HG03196 (cell line): ENCODE data around the gene TTYH2.
A peak's percentile ranks its signal among the peaks of the same experiment; 100 is the strongest.

Experiments
- ATAC-seq: cut with Tn5 transposase; IDR thresholded peaks from one replicate; pipeline ENCODE4 v1.9.1; 2021; ENCODE audit not compliant: unreplicated experiment

The TTYH2 gene

GRCh38 chr17:74194682-74195081, 18.7 kb upstream of the TTYH2 start:
- no peak for ATAC-seq

- no peak for ATAC-seq
Measured at GRCh38 chr17:74196541-74197317, 16.6 kb upstream of the TTYH2 start.

GRCh38 chr17:74197801-74198200, 15.6 kb upstream of the TTYH2 start:
- ATAC-seq, result no peak

- no peak for ATAC-seq
Measured at GRCh38 chr17:74198694-74199093, 14.7 kb upstream of the TTYH2 start.

- ATAC-seq, result no peak
Measured at GRCh38 chr17:74199306-74200092, 13.9 kb upstream of the TTYH2 start.

GRCh38 chr17:74200112-74200511, 13.3 kb upstream of the TTYH2 start:
- no peak for ATAC-seq

- ATAC-seq, result no peak
Measured at GRCh38 chr17:74201250-74201649, 12.1 kb upstream of the TTYH2 start.

- ATAC-seq, result no peak
Measured at GRCh38 chr17:74201948-74202347, 11.4 kb upstream of the TTYH2 start.

- ATAC-seq, result no peak
Measured at GRCh38 chr17:74202938-74203337, 10.4 kb upstream of the TTYH2 start.

GRCh38 chr17:74203439-74204240, 9.7 kb upstream of the TTYH2 start, which contains the start of gene RPL38:
Gene RPL38 (plus strand): TSS chr17:74203678. CDS start chr17:74203956, 278 bp downstream.
- ATAC-seq, result peak; percentile 79

- no peak for ATAC-seq
Measured at GRCh38 chr17:74204474-74204873, 8.9 kb upstream of the TTYH2 start.

- no peak for ATAC-seq
Measured at GRCh38 chr17:74205274-74205673, 8.1 kb upstream of the TTYH2 start.

- ATAC-seq, result no peak
Measured at GRCh38 chr17:74206332-74206818, 7.0 kb upstream of the TTYH2 start.

- no peak for ATAC-seq
Measured at GRCh38 chr17:74210191-74211140, 2.9 kb upstream of the TTYH2 start.

- ATAC-seq, result no peak
Measured at GRCh38 chr17:74211141-74211911, 2.0 kb upstream of the TTYH2 start.

- no peak for ATAC-seq
Measured at GRCh38 chr17:74211912-74212208, 1.5 kb upstream of the TTYH2 start.

- ATAC-seq, result no peak
Measured at GRCh38 chr17:74212209-74212912, 1.0 kb upstream of the TTYH2 start.

- no peak for ATAC-seq
Measured at GRCh38 chr17:74213861-74214391, 555 bp downstream of the TTYH2 start.
